ENCODE data around the gene RPL10. TPM values are rescaled to one million over a fixed set of nuclear protein-coding genes. Genes with fewer than 3 reads are reported as not detected.

RPL10 gene
- total RNA-seq, 2 donors from 2014 or later: 2,221 to 4,479 TPM

DNA sequence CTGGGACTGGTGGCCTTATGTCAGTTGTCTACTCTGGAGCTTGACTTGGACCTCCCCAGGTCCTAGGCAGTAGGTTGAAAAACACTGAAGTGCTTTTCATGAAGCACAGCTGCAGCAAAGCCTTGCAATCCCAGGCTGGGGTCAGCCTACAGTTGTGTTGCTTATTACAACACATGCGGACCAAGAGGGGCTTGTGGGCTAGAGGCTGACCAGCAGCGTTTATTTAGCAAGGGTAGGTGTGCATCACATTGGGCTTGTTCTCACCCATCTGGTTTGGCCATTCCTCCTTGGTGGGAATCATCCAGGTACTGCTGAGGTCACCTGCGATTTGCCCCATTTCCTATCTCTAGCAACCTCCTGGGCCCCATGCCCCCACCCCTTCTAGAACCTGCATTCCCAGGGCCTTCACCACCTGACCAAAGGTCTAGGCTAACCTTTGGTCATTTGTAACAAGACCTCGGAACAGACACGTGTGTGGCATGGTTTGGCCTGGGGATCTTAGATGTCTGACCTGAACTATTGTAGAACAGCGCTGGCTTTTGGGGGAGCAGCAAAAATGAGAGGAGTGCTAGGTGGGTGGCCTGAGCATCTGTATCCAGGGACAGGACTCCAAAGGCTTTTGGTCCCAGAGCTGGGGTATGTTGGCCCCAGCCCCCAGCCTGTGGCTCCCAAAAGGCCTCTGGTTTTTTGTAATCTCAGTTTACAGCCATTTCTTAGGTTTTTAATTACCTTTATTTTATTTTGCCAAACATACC, 3.0 kb downstream of the RPL10 start:
- DNase-seq (ENCODE audit: low spot score) (no peak), ATAC-seq (ENCODE audit: insufficient number of reproducible peaks, low FRiP score, low read depth) (no peak)
- Histone ChIP-seq H3K4me1 (ENCODE audit: control insufficient read depth in 1 of 2, low read depth in 2 of 2) (peaks cover 6 to 20% of the 10 kb centered on the region in 2 donors), H3K36me3 (peaks cover 18% of the 10 kb centered on the region), H3K4me3 (no peak overlapping the region), H3K27me3 (replicated peaks; ENCODE audit: insufficient read depth) (no peaks in the 10 kb centered on the region), H3K27ac (no peak overlapping the region), H3K9me3 (no peaks in the 10 kb centered on the region)
- TF ChIP-seq, protein P1, sequence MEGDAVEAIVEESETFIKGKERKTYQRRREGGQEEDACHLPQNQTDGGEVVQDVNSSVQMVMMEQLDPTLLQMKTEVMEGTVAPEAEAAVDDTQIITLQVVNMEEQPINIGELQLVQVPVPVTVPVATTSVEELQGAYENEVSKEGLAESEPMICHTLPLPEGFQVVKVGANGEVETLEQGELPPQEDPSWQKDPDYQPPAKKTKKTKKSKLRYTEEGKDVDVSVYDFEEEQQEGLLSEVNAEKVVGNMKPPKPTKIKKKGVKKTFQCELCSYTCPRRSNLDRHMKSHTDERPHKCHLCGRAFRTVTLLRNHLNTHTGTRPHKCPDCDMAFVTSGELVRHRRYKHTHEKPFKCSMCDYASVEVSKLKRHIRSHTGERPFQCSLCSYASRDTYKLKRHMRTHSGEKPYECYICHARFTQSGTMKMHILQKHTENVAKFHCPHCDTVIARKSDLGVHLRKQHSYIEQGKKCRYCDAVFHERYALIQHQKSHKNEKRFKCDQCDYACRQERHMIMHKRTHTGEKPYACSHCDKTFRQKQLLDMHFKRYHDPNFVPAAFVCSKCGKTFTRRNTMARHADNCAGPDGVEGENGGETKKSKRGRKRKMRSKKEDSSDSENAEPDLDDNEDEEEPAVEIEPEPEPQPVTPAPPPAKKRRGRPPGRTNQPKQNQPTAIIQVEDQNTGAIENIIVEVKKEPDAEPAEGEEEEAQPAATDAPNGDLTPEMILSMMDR (IDR thresholded peaks at IDR 0.05): no peak

DNA sequence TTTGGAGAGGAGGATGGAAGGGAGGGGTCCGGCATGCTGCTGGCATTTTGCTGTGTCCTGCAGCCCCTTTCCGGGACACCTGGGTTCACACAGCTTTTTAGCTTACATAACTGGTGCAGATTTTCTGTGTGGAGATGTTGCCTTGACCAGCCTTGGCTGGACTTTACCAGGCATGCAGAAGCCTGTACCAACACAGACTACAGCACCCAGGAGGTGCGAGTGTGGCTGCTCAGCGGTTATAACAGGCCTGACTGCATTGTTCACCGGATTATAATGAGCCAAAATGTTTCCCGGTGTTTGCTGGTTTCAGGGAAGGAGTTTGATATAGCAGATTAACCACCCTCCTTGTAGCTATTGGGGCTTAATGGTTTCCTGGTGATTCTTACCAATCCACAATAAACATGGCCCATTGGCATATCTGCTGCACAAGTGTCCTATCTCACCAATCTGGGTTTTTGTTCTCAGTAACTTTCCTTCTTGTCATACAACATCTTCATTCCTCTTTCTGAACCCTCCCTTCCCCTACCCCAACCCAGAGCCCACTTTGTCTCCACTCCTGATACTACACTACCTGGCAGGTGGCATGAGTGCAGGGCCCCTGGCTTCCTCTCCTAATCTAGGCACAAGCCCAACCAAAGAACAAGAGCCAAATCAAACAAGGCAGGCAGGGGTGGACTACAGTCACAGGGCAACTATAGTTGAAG, 3.9 kb downstream of the RPL10 start:
- no peak for ATAC-seq (ENCODE audit: insufficient number of reproducible peaks, low FRiP score, low read depth)
- Histone ChIP-seq H3K36me3 (peaks cover 18% of the 10 kb centered on the region), H3K9me3 (no peaks in the 10 kb centered on the region), H3K27me3 (replicated peaks; ENCODE audit: insufficient read depth) (no peaks in the 10 kb centered on the region), H3K27ac (no peak overlapping the region), H3K4me1 (ENCODE audit: control insufficient read depth in 1 of 2, low read depth in 2 of 2) (peaks cover 6 to 20% of the 10 kb centered on the region in 2 donors), H3K4me3 (no peak overlapping the region)
- DNase-seq (ENCODE audit: low spot score): no peak
- TF ChIP-seq, protein P1 (IDR thresholded peaks at IDR 0.05): no peak

DNA sequence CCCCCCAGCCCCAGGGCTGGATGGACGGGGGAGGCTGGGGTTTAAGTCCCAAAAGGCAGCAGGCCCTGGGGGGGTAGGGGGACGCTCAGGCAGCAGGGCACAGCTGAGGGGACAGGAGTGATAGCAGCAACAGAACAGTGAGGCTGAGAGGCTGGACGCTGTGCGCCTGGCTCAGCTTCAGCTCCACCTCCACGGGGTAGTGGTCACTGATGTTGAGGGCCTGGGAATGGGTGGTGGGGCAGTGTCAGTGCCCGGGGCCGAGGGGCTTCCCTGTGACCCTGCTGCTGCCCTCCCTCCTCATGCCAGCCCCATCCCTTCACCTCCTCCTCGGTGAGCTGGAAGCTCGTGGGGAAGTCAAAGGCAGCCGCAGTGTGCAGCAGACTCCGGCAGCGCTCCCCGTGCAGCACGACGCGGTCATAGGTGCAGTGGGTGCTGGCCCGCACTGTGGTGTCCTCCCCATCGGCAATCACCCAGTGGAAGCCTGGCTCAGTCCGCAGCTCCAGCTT, 4.5 kb downstream of the RPL10 start:
- Histone ChIP-seq H3K36me3 (peaks cover 18% of the 10 kb centered on the region), H3K27me3 (replicated peaks; ENCODE audit: insufficient read depth) (no peaks in the 10 kb centered on the region), H3K27ac (no peak overlapping the region), H3K4me3 (no peak overlapping the region), H3K9me3 (no peaks in the 10 kb centered on the region), H3K4me1 (ENCODE audit: control insufficient read depth in 1 of 2, low read depth in 2 of 2) (peaks cover 6 to 20% of the 10 kb centered on the region in 2 donors)
- DNase-seq (ENCODE audit: low spot score) (no peak), ATAC-seq (ENCODE audit: insufficient number of reproducible peaks, low FRiP score, low read depth) (no peak)
- TF ChIP-seq, protein P1 (IDR thresholded peaks at IDR 0.05): no peak

DNA sequence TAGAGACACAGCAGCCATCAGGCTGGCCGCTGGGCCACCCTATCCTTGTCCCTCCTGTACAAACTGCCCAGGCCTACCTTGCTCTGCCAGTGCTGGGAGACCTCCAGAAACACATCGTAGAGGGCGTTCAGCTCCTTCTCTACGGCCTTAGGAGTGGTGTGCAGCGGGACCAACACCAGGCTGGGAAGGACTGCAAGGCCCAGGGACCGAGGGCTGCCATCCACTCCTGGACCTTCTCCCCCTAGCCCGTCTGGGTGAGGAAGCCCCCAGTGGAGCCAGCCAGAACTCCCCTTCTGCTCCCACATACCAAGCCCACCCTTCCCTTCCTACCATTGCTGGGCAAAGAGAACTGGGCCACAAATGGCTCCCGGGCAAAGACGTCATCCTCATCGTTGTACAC, 5.0 kb downstream of the RPL10 start:
- Histone ChIP-seq H3K36me3 (peaks cover 18% of the 10 kb centered on the region), H3K4me3 (no peak overlapping the region), H3K27ac (no peak overlapping the region), H3K9me3 (no peaks in the 10 kb centered on the region), H3K4me1 (ENCODE audit: control insufficient read depth in 1 of 2, low read depth in 2 of 2) (peaks cover 6 to 23% of the 10 kb centered on the region in 2 donors), H3K27me3 (replicated peaks; ENCODE audit: insufficient read depth) (no peaks in the 10 kb centered on the region)
- DNase-seq (ENCODE audit: low spot score) (no peak), ATAC-seq (ENCODE audit: insufficient number of reproducible peaks, low FRiP score, low read depth) (no peak)
- TF ChIP-seq, protein P1 (IDR thresholded peaks at IDR 0.05): no peak

DNA sequence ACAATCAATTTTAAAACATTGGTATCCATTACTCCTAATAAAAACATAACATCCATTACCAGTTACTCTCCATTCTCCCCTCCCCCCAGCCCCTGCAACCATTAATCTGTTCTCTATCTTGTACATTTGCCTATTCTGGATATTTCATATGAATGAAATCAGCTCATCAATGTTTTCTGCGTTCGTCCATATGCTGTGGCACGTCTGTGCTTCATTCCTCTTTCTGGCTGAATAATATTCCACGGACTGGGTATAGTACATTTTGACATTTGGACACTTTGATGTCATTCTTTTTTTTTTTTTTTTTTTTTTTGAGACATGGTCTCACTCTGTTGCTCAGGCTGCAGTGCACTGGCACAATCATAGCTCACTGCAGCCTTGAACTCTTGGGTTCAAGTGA, 5.7 kb downstream of the RPL10 start:
- no peak for ATAC-seq (ENCODE audit: insufficient number of reproducible peaks, low FRiP score, low read depth)
- H3K36me3 ChIP-seq: peaks cover 18% of the 10 kb centered on the region
- DNase-seq (ENCODE audit: low spot score): no peak
- no peak overlapping the region for H3K4me3 ChIP-seq
- no peaks in the 10 kb centered on the region for H3K27me3 ChIP-seq (replicated peaks; ENCODE audit: insufficient read depth)
- H3K27ac ChIP-seq: no peak overlapping the region
- no peaks in the 10 kb centered on the region for H3K9me3 ChIP-seq
- H3K4me1 ChIP-seq (ENCODE audit: control insufficient read depth in 1 of 2, low read depth in 2 of 2): peaks cover 6 to 29% of the 10 kb centered on the region in 2 donors
- TF ChIP-seq, protein P1 (IDR thresholded peaks at IDR 0.05): no peak
